ENCODE results near the gene TTLL6.
"Not testable (repeated sequence)": the region's sequence is repeated elsewhere in the genome, so short reads cannot be mapped to it uniquely, and the experiment has no call there.

TTLL6 gene

DNA sequence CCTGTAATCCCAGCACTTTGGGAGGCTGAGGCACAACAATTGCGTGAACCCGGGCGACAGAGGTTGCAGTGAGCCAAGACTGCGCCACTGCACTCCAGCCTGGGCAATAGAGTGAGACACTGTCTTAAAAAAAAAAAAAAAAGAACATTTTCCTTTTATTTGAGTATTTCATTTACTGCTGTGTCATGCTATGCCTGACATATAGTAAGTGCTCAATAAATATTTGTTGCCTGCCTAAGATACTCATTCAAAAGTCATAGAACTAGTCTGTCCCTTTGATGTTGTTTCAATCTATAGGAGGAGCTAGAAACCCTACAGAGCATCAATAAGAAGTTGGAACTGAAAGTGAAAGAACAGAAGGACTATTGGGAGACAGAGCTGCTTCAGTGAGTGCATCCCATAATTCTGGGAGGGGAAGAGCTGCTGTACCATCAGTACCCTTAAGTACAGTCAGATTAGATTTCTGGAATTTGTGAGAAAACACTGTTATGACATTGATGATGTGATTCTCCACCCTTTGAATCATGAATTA lies 33.8 kb upstream of the TTLL6 start:
- peaks cover 97% of the 10 kb centered on the region for H3K36me3 ChIP-seq
- no peaks in the 10 kb centered on the region for H3K27me3 ChIP-seq
- H3K4me1 ChIP-seq (ENCODE audit: control insufficient read depth in 1 of 2, insufficient read depth in 1 of 2, low read depth in 1 of 2, low read length in 1 of 2), result no peaks in the 10 kb centered on the region
- TF ChIP-seq, protein P1, sequence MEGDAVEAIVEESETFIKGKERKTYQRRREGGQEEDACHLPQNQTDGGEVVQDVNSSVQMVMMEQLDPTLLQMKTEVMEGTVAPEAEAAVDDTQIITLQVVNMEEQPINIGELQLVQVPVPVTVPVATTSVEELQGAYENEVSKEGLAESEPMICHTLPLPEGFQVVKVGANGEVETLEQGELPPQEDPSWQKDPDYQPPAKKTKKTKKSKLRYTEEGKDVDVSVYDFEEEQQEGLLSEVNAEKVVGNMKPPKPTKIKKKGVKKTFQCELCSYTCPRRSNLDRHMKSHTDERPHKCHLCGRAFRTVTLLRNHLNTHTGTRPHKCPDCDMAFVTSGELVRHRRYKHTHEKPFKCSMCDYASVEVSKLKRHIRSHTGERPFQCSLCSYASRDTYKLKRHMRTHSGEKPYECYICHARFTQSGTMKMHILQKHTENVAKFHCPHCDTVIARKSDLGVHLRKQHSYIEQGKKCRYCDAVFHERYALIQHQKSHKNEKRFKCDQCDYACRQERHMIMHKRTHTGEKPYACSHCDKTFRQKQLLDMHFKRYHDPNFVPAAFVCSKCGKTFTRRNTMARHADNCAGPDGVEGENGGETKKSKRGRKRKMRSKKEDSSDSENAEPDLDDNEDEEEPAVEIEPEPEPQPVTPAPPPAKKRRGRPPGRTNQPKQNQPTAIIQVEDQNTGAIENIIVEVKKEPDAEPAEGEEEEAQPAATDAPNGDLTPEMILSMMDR (IDR thresholded peaks at IDR 0.05), result no peak
- no peak overlapping the region for H3K27ac ChIP-seq
- H3K4me3 ChIP-seq (ENCODE audit: low read depth in 1 of 2, low read length in 1 of 2), result no peak overlapping the region
- no peaks in the 10 kb centered on the region for H3K9me3 ChIP-seq

DNA sequence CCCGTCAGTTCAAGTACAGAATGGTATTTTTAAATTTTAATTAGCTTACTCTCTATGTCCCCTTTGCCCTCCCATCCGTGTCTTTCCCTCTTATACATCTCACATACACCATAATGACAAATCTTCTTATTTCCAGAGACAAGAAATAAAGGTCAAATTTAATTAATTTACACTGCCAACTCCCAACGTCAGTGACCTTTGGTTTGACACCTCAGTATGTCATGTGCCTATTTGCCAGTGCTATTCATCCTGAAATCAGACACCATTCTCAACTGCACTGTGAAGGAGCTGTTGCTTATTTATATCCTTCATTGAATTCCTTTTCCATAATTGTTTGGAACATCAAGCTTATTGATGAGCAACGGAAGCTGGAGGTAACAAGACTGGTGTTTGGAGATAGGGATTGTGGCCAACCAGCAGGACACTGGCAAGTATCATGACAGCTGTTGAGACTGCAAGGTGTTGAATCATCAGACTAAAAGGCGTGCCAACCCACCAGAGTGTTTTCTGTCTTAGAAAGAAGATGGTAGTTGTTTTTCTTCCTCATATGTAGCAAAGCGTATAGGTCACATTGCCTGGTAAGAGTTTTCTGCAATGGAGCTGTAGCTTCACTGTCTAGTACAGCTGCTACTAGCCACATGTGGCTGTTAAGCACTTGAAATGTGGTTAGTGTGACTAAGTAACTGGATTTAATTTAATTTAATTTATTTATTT lies 26.3 kb upstream of the TTLL6 start:
- TF ChIP-seq, protein P1 (IDR thresholded peaks at IDR 0.05), result no peak
- no peaks in the 10 kb centered on the region for H3K27me3 ChIP-seq
- no peaks in the 10 kb centered on the region for H3K9me3 ChIP-seq
- H3K36me3 ChIP-seq, result peaks cover 61% of the 10 kb centered on the region
- peaks cover 16 to 22% of the 10 kb centered on the region in 2 experiments for H3K4me1 ChIP-seq (ENCODE audit: control insufficient read depth in 1 of 2, insufficient read depth in 1 of 2, low read depth in 1 of 2, low read length in 1 of 2)
- no peak overlapping the region for H3K27ac ChIP-seq
- no peak overlapping the region for H3K4me3 ChIP-seq (ENCODE audit: low read depth in 1 of 2, low read length in 1 of 2)

DNA sequence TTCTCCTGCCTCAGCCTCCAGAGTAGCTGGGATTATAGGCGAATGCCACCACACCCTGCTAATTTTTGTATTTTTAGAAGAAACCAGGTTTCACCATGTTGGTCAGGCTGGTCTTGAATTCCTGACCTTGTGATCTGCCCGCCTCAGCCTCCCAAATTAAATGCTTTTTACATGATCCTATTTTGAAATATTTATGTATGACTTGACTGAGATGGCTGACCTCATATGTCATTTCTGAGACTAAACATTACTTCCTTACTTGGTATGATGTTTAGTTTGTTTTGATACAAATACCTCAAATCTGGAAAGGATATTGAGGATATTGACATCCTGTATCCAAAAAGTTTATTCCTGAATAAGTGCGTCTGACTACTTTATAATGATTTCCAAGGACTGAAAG lies 25.7 kb upstream of the TTLL6 start:
- Histone ChIP-seq H3K4me1 (ENCODE audit: control insufficient read depth in 1 of 2, insufficient read depth in 1 of 2, low read depth in 1 of 2, low read length in 1 of 2) (peaks cover 17 to 28% of the 10 kb centered on the region in 2 experiments), H3K36me3 (peaks cover 55% of the 10 kb centered on the region), H3K9me3 (no peaks in the 10 kb centered on the region), H3K27me3 (no peaks in the 10 kb centered on the region), H3K4me3 (ENCODE audit: low read depth in 1 of 2, low read length in 1 of 2) (no peak overlapping the region), H3K27ac (no peak overlapping the region)
- TF ChIP-seq, protein P1 (IDR thresholded peaks at IDR 0.05), result no peak

DNA sequence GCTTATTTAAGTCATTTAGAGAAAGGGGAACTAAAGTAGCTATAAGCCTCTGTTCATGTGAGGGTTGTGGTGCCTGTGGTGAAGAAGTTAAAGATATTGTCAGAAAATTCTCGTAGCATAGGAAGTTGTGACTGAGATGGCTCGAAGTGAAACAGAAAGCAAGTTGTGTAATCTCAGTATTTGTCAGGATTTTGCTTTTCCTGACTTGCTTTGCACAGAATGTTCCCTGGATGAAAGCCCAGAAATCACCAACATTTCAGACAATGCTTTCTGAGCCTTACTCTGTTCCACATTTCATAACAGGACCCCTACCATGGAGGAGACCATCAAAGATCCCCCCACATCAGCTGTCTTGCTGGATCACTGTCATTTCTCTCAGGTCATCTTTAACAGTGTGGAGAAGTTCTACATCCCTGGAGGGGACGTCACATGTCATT lies 24.4 kb upstream of the TTLL6 start:
- Histone ChIP-seq H3K27me3 (no peaks in the 10 kb centered on the region), H3K4me1 (ENCODE audit: control insufficient read depth in 1 of 2, insufficient read depth in 1 of 2, low read depth in 1 of 2, low read length in 1 of 2) (peaks cover 24 to 37% of the 10 kb centered on the region in 2 experiments), H3K9me3 (no peaks in the 10 kb centered on the region), H3K36me3 (peaks cover 44% of the 10 kb centered on the region), H3K4me3 (ENCODE audit: low read depth in 1 of 2, low read length in 1 of 2) (peak overlapping the region; percentile 3 to 48), H3K27ac (peak overlapping the region; percentile 93)
- TF ChIP-seq, protein P1 (IDR thresholded peaks at IDR 0.05), result no peak

DNA sequence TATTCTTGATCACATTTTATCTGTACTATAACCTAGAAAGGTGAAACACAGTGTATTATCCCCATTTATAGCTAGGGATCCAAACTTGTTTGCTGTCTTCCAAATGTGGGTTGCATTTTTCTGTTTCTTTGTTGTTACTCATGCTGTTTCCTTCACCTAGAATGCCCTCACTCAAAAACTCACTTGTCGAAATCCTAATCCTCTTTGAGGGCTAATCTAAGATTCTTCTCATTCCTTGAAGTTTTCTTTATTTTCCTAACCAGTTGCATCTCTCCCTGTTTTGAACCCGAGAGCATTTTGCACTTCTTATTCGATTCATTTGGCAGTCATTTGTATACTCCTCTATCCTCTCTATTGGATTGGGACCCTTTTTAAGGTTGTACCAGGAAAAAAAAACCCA lies 23.4 kb upstream of the TTLL6 start:
- no peaks in the 10 kb centered on the region for H3K27me3 ChIP-seq
- H3K9me3 ChIP-seq, result no peaks in the 10 kb centered on the region
- H3K27ac ChIP-seq, result peak overlapping the region; percentile 93
- peaks cover 40% of the 10 kb centered on the region for H3K36me3 ChIP-seq
- peaks cover 24 to 37% of the 10 kb centered on the region in 2 experiments for H3K4me1 ChIP-seq (ENCODE audit: control insufficient read depth in 1 of 2, insufficient read depth in 1 of 2, low read depth in 1 of 2, low read length in 1 of 2)
- TF ChIP-seq, protein P1 (IDR thresholded peaks at IDR 0.05), result no peak
- H3K4me3 ChIP-seq (ENCODE audit: low read depth in 1 of 2, low read length in 1 of 2), result no peak overlapping the region

DNA sequence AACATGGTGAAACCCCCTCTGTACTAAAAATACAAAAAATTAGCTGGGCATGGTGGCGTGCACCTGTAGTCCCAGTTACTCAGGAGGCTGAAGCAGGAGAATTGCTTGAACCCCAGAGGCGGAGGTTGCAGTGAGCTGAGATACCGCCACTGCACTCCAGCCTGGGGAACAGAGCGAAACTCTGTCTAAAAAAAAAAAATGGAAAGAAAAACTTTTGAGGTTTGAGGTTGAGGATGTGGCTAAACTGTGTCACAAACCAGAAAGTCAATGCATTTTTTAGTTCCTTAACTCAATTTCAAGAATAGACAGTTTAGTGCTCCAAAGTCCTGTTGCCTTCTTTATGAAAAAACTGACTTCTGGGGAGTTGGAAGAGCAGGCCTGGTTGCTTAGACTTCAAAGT lies 20.4 kb upstream of the TTLL6 start:
- Histone ChIP-seq H3K4me1 (ENCODE audit: control insufficient read depth in 1 of 2, insufficient read depth in 1 of 2, low read depth in 1 of 2, low read length in 1 of 2) (peaks cover 24 to 41% of the 10 kb centered on the region in 2 experiments), H3K4me3 (ENCODE audit: low read depth in 1 of 2, low read length in 1 of 2) (peak overlapping the region in 1 of 2 experiments; percentile 1)
- not testable (repeated sequence) for H3K9me3 ChIP-seq

More for the DNA sequence above, 20.4 kb upstream of the TTLL6 start:
- Histone ChIP-seq H3K27ac (peak overlapping the region; percentile 55), H3K36me3 (peaks cover 10% of the 10 kb centered on the region)
- not testable (repeated sequence) for H3K27me3 ChIP-seq
